EL (cell line): ENCODE data around the gene CPNE6.
A peak's percentile ranks its signal among the peaks of the same experiment; 100 is the strongest.

ENCODE experiments used
- DNase-seq: peaks from one replicate; pipeline ENCODE4 v3.0.0-alpha.2; 2016

Gene CPNE6

GRCh38 chr14:24108336-24108874 is 37.0 kb downstream of the CPNE6 start:
- no peak for DNase-seq

GRCh38 chr14:24110060-24110459 is 38.7 kb downstream of the CPNE6 start:
- DNase-seq, result no peak

DNA sequence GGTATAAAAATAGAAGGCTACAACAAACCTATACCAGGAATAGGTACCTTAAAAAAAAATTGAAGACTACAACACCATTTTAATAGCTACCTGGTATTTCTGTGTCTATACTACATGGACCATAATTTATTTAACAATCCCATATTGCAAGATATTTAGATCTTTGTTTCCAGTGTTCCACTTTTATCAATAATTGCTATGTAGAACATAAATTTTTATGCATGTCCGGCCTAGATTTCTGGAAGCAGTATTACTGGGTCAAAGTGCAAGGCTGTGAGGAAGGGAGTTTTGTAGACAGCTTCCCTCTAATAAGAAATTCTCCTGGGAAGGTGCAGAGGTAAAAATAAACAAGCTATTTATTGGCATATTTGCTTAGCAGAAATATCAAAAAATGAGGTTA is 39.2 kb downstream of the CPNE6 start:
- DNase-seq, result no peak

GRCh38 chr14:24113379-24113800 is 42.0 kb downstream of the CPNE6 start:
- DNase-seq, result no peak

- peak; percentile 95 for DNase-seq
Observed at GRCh38 chr14:24113801-24114531, 42.6 kb downstream of the CPNE6 start.

GRCh38 chr14:24114532-24115421 is 43.4 kb downstream of the CPNE6 start, which contains the start of the genes DCAF11 and NRL:
DCAF11 (plus strand) TSS chr14:24114777; CDS start chr14:24115595, 818 bp downstream.
NRL (minus strand) TSS chr14:24114949; CDS start chr14:24082848, 32,101 bp downstream.
- peak; percentile 100 for DNase-seq

DNA sequence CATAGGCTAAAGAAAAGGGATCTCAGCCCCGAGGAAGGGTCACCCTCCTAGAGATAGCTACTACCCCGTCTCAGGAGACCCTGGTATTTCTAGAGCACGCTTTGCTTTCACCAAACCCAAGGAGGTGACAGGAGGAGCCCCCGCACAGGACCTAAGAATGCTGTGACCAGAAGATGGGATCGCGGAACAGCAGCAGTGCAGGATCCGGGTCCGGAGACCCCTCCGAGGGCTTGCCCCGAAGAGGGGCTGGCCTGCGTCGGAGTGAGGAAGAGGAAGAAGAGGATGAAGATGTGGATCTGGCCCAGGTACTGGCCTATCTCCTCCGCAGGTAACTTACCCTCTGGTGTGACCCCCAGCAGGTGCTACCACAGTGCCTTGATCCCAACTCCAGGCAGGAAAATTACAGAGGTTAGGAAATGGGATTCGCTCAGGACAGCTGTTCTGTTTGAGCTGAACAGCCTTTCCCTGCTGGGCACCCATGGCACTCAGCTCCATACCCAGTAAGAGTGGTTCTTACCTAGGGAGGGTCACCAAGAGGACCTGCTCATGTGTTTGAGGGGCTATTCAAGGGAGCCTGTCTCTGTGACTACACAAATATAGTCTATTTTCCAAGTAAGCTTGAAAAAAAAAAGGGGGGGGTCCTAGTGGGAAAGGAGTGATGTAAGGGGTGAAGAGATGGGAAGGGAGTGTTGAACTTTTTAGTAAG is 44.2 kb downstream of the CPNE6 start:
- DNase-seq, result no peak

- no peak for DNase-seq
Observed at GRCh38 chr14:24116128-24116814, 44.9 kb downstream of the CPNE6 start.

- DNase-seq, result no peak
Observed at GRCh38 chr14:24117179-24117578, 45.8 kb downstream of the CPNE6 start.

- no peak for DNase-seq
Observed at GRCh38 chr14:24119691-24120090, 48.3 kb downstream of the CPNE6 start.

DNA sequence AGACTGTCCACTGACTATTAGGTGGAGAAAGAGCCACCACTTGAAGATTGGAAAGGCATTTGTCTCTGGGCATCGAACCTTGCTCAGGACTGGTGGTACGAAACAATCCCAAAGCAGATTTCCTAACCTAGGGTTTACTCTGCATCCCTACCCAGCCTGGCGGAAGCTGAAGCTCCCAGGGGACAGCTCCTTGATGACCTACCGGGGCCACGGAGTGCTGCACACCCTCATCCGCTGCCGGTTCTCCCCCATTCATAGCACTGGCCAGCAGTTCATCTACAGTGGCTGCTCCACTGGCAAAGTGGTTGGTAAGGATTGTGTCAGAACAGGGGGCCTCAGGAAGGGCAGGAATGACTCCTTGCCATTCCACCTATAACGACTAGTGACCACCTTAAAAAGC is 49.8 kb downstream of the CPNE6 start:
- no peak for DNase-seq

DNA sequence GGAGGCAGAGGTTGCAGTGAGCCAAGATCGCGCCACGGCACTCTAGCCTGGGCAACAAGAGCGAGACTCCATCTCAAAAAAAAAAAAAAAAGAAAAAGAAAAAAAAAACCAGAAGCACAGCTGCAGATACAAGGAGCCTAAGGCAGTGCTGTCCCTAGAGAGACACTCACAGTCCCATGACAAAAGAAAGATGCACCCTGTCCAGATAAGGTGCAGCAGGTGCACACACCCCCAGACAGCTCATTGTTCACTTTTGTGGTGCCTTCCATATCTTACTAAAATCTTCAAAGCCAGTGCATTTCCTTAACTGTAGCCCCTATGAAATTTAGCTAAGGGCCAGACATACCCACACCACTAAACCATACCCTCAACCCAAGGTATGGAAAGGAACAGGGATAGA is 51.1 kb downstream of the CPNE6 start:
- DNase-seq, result no peak

GRCh38 chr14:24122898-24123297 is 51.5 kb downstream of the CPNE6 start:
- DNase-seq, result no peak

DNA sequence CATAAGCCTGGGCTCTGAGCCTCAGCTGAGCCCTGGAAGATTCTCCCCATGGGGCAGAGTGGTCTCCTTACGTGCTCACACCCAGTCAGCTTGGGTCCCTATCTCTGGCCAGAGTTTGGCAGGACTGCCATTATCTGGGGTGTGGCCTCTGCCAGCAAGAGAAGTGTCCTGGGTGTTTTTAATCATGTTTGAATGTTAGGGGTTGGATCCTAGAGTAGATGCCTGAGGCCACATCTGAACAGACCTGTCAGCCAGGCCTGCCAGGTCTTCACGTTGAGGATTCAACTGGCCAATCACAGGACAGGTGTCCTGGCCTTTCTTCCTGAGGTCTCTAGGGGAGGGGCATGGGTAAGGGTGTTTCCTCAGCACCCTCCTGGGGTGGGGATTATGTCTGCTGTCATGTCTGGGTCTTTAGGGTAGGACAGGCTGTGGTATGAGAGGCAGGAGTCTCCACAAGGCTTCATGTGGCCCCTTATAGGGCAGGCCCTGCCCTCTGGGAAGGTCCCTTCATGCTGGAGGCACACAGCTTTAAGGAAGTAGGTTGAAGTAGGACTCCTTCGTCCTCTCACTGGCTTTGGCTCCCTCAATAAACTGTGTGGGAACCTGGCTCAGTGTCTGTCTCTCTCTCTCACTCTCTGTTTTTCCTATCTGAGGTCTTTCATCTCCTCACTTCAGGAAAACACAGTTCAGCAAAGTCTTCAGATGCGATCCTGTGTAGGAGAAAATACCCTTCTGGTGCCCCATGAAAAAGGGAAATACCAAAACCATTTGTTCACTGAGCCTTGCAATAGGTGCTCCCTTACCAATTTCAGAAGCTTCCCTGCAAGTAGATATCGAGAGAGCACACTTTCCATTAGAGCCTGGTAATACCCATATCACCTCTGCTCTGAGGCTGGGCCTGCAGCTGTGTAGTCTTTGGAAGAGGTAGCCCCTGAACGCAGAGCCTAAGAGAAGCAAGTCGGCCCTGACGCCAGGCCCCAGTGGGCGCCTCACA is 52.4 kb downstream of the CPNE6 start:
- no peak for DNase-seq

- no peak for DNase-seq
Observed at GRCh38 chr14:24126939-24127338, 55.6 kb downstream of the CPNE6 start.

DNA sequence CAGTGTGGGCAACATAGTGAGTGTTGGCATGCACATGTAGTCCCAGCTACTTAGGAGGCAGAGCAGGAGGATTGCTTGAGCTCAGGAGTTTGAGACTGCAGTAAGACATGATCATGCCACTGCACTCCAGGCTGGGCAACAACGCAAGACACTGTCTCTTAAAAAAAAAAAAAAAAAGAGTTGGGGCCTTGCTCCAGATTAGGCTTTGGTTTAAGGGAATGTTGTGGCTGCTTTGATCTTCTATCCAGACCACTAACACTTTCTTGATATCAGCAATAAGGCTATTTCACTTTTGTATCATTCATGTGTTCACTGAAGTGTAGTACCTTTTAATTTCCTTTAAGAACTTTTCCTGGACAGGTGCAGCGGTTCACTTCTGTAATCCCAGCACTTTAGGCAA is 56.3 kb downstream of the CPNE6 start:
- no peak for DNase-seq
